ENCODE results near the gene DIAPH3.

DNA sequence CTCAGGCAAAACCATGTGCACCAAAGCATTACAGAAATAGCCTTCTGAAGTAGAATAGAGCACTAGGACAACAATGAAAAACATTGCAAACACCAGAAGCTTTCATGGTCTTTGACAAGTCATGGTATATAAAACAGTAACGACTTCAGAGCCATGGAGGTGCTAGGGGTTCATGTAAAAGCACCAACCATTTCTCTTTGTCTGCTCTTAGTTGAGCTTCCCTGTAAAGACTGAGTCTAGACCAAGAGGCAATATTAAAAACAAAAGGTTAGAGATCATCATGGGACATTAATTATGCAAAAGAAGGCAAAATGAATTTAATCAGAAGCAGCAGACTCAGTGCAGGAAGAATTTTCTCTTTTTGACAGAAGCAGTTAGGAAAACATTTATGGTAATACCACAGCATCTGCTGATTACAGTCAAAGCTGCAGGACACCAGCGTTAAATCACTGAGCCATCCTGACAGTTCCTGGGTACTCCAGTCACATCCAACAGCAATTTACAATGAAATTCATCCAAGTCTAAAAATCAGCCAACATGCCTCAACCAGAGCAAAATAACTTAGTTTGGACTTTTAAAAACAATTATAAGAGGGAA is 476.8 kb downstream of the DIAPH3 start:
- TF ChIP-seq, protein P1, sequence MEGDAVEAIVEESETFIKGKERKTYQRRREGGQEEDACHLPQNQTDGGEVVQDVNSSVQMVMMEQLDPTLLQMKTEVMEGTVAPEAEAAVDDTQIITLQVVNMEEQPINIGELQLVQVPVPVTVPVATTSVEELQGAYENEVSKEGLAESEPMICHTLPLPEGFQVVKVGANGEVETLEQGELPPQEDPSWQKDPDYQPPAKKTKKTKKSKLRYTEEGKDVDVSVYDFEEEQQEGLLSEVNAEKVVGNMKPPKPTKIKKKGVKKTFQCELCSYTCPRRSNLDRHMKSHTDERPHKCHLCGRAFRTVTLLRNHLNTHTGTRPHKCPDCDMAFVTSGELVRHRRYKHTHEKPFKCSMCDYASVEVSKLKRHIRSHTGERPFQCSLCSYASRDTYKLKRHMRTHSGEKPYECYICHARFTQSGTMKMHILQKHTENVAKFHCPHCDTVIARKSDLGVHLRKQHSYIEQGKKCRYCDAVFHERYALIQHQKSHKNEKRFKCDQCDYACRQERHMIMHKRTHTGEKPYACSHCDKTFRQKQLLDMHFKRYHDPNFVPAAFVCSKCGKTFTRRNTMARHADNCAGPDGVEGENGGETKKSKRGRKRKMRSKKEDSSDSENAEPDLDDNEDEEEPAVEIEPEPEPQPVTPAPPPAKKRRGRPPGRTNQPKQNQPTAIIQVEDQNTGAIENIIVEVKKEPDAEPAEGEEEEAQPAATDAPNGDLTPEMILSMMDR (IDR thresholded peaks at IDR 0.05; ENCODE audit: low read depth, low read length, poor library complexity, severe bottlenecking): no peak
- no peak for TF ChIP-seq EZH2phosphoT487 (IDR thresholded peaks at IDR 0.05; ENCODE audit: borderline replicate concordance, low read length)

Measured in DOHH2 (cell line).